ENCODE results near the gene TRIL.

TRIL gene

DNA sequence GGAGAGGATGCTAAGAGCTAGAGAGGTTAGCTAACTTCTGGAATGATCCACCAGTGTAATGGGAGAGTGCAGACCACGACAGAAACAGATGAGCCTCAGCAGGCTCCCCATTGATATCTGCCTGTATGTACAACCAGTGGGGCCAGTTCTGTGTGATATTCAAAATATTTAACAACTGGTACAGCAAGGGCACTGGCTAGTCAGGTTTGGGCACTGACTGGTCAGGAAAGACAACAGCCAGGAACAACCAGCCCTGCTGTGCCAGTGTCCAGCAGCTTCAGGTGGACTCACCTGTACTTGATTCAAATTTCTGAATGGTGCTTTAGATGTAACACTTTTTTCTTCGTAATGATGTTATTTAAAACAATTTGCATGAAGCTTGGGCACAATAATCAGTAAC is 5.9 kb upstream of the TRIL start:
- TF ChIP-seq POLR2A (IDR thresholded peaks at IDR 0.05; ENCODE audit: extremely low read depth, insufficient read length) = no peak
- TF ChIP-seq, protein P1, sequence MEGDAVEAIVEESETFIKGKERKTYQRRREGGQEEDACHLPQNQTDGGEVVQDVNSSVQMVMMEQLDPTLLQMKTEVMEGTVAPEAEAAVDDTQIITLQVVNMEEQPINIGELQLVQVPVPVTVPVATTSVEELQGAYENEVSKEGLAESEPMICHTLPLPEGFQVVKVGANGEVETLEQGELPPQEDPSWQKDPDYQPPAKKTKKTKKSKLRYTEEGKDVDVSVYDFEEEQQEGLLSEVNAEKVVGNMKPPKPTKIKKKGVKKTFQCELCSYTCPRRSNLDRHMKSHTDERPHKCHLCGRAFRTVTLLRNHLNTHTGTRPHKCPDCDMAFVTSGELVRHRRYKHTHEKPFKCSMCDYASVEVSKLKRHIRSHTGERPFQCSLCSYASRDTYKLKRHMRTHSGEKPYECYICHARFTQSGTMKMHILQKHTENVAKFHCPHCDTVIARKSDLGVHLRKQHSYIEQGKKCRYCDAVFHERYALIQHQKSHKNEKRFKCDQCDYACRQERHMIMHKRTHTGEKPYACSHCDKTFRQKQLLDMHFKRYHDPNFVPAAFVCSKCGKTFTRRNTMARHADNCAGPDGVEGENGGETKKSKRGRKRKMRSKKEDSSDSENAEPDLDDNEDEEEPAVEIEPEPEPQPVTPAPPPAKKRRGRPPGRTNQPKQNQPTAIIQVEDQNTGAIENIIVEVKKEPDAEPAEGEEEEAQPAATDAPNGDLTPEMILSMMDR (IDR thresholded peaks at IDR 0.05; ENCODE audit: low read depth, low read length) = no peak
- TF ChIP-seq, protein P2, sequence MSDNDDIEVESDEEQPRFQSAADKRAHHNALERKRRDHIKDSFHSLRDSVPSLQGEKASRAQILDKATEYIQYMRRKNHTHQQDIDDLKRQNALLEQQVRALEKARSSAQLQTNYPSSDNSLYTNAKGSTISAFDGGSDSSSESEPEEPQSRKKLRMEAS (IDR thresholded peaks at IDR 0.05; ENCODE audit: low read depth, low read length) = no peak
- no peak for TF ChIP-seq MYC (IDR thresholded peaks at IDR 0.05; ENCODE audit: low read depth, low read length)
- no peak for DNase-seq (ENCODE audit: low read depth)

DNA sequence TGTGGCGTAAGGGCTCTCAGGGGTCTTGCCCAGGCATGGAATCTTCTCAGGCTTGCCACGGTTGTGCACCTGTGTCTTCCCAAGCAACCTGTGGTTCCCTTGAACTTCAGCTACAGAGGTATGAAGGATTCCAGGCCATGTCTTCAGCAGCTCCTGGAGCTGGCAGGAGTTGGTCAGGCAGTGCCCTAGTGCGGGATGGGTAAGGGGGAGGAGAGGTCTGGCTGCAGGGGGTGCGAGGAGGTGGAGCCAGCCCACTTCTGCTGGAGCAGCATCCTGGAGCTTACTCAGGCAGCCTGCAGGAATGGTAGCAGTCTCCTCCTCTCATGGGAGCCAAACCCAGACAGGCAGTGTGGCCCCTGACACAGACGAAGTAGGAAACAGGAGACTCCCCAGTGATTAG is 3.8 kb upstream of the TRIL start:
- H3K4me3 ChIP-seq (ENCODE audit: low read depth, low read length) = no peak overlapping the region
- TF ChIP-seq, protein P1 (IDR thresholded peaks at IDR 0.05; ENCODE audit: low read depth, low read length) = no peak
- TF ChIP-seq POLR2A (IDR thresholded peaks at IDR 0.05; ENCODE audit: extremely low read depth, insufficient read length) (no peak), MYC (IDR thresholded peaks at IDR 0.05; ENCODE audit: low read depth, low read length) (no peak)
- TF ChIP-seq, protein P2 (IDR thresholded peaks at IDR 0.05; ENCODE audit: low read depth, low read length) = no peak
- no peak for DNase-seq (ENCODE audit: low read depth)

More for the DNA sequence above, 5.9 kb upstream of the TRIL start:
- no peak overlapping the region for H3K4me3 ChIP-seq (ENCODE audit: low read depth, low read length)

DNA sequence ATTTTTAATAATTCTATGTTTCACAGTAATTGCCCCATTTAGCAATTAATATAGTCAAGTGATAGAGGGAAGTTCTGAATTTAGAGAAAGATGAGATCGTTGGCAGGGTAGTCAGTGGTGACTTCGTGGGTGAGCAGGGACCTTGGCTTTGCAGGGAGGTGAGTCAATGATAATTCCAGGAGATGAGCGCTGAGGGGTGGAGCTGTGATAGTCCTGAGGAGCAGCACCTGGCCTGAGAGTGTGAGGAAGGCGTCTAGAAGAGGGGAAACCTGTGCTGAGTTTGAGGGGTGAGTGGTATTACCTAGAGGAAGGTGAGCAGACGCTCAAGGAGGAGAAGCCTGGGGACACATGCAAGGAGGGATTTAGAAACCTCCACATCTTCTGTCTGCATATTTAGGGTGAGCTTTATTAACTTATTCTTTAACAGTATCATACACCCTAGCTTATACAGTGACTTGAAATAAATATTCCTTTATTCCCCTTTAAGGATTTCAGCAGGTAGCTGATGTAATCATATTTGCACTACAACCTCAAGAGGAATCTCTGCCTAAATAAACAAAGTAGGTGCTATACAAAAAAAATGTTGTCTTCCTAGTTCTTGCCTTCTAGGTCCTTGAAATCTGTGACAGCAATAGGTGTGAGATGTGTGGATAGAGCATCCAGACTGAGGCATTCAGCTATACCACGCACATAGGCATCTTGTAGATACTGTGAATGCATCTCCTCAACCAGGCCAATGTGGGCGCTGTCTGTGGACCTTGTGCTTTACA is 2.1 kb upstream of the TRIL start:
- no peak for TF ChIP-seq POLR2A (IDR thresholded peaks at IDR 0.05; ENCODE audit: extremely low read depth, insufficient read length)
- TF ChIP-seq, protein P1 (IDR thresholded peaks at IDR 0.05; ENCODE audit: low read depth, low read length) = no peak
- TF ChIP-seq, protein P2 (IDR thresholded peaks at IDR 0.05; ENCODE audit: low read depth, low read length) = no peak
- no peak for TF ChIP-seq MYC (IDR thresholded peaks at IDR 0.05; ENCODE audit: low read depth, low read length)

DNA sequence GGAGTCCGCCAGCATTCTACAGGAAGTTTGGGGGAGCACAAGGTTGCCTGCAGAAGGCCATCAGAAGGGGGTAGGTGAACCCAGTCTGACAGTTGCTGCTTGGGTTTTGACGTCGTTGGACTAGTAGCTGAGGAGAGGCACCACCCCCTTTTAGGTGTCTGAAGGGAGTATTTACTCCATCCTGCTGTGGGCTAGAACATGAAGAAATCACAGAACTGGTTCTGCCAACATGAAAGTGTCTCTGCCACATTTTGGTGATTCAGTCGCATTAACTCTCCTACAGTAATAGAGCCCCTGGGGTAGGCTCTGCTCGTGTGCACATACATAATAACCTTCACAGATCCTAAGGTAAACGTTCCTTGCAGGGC is 834 bp upstream of the TRIL start:
- TF ChIP-seq, protein P2 (IDR thresholded peaks at IDR 0.05; ENCODE audit: low read depth, low read length) = no peak
- TF ChIP-seq MYC (IDR thresholded peaks at IDR 0.05; ENCODE audit: low read depth, low read length) (no peak), POLR2A (IDR thresholded peaks at IDR 0.05; ENCODE audit: extremely low read depth, insufficient read length) (no peak)
- TF ChIP-seq, protein P1 (IDR thresholded peaks at IDR 0.05; ENCODE audit: low read depth, low read length) = no peak
- H3K4me3 ChIP-seq (ENCODE audit: low read depth, low read length) = no peak overlapping the region
- DNase-seq (ENCODE audit: low read depth) = no peak

More for the DNA sequence above, 2.1 kb upstream of the TRIL start:
- no peak for DNase-seq (ENCODE audit: low read depth)
- H3K4me3 ChIP-seq (ENCODE audit: low read depth, low read length) = no peak overlapping the region

DNA sequence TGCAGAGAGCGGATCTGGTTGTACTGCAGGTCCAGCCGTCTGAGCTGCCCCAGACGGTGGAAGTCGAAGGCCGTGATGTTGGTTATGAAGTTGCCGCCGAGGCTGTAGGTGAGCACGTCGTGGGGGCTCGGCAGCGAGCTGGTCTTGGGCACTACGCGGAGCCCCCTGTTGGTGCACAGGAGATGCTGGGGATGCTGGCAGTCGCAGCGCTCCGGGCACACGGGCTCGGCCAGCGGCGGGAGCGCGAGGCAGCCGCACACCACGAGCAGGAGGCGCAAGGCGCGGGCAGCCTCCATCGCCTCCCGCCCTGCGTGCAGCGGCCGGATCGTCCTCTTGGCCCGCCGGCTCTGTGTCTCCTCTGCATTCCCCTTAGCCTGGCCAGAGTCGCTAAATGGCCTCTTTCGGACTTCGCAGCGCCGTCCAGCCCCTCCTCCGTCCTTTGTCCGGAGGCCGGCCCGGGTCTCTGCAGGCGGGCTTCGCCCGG is 337 bp downstream of the TRIL start:
- TF ChIP-seq POLR2A (IDR thresholded peaks at IDR 0.05; ENCODE audit: extremely low read depth, insufficient read length) (no peak), MYC (IDR thresholded peaks at IDR 0.05; ENCODE audit: low read depth, low read length) (no peak)
- TF ChIP-seq, protein P1 (IDR thresholded peaks at IDR 0.05; ENCODE audit: low read depth, low read length) = no peak
- TF ChIP-seq, protein P2 (IDR thresholded peaks at IDR 0.05; ENCODE audit: low read depth, low read length) = no peak
- DNase-seq (ENCODE audit: low read depth) = no peak
- no peak overlapping the region for H3K4me3 ChIP-seq (ENCODE audit: low read depth, low read length)

Measured in NB4 (cell line).